Common myeloid progenitor, CD34-positive (primary cell): ENCODE results near the gene PITPNC1.

ENCODE experiments used
- CTCF ChIA-PET: fragments of 350-600 bp; sonication (Branson Sonifier 250); formaldehyde crosslinking; loops from one replicate; lab custom pipeline; 2021; ENCODE audit warnings: antibody characterized with exemption; lab: Charles Lee
- POLR2A ChIA-PET: fragments of 350-600 bp; sonication (Branson Sonifier 250); formaldehyde crosslinking; loops from one replicate; lab custom pipeline; 2021; ENCODE audit warnings: antibody characterized with exemption; lab: Charles Lee
- DNase-seq, 3 donors: peaks; one replicate each; pipeline versions ENCODE4 v3.0.0 to v3.0.0-alpha.2; 2013
- H3K27ac ChIP-seq, 2 experiments: 1 replicate in 1 of 2; 2 replicates in 1 of 2; pipeline ENCODE4 v1.7.0; 2013; ENCODE audit warnings: inconsistent platforms in 2 of 2, low read length in 2 of 2, mild to moderate bottlenecking in 2 of 2, low read depth in 1 of 2, moderate library complexity in 1 of 2; ENCODE audit not compliant: severe bottlenecking in 2 of 2, insufficient read depth in 1 of 2, poor library complexity in 1 of 2
- H3K27me3 ChIP-seq, 5 experiments: replicated peaks in 2 of 5; 1 replicate in 3 of 5; 2 replicates in 2 of 5; pipeline versions ENCODE4 v1.6.1 to v1.7.0; 2013; ENCODE audit warnings: low read length in 4 of 5, mild to moderate bottlenecking in 2 of 5, moderate library complexity in 2 of 5, inconsistent platforms in 1 of 5; ENCODE audit not compliant: insufficient read depth in 5 of 5, control insufficient read depth in 4 of 5
- H3K36me3 ChIP-seq, 4 experiments: 1 replicate in 2 of 4; 2 replicates in 2 of 4; pipeline versions ENCODE4 v1.6.1 to v1.7.0; 2013; ENCODE audit warnings: low read length in 3 of 4, control low read depth in 1 of 4, mild to moderate bottlenecking in 1 of 4; ENCODE audit not compliant: control insufficient read depth in 4 of 4, insufficient read depth in 4 of 4
- H3K4me1 ChIP-seq, 4 experiments: 1 replicate in 3 of 4; 2 replicates in 1 of 4; pipeline versions ENCODE4 v1.6.1 to v1.7.1; 2013; ENCODE audit warnings: low read length in 3 of 4, mild to moderate bottlenecking in 3 of 4, control low read depth in 1 of 4, inconsistent platforms in 1 of 4, moderate library complexity in 1 of 4; ENCODE audit not compliant: control insufficient read depth in 4 of 4, insufficient read depth in 4 of 4; ENCODE audit errors: control extremely low read depth in 1 of 4
- H3K4me3 ChIP-seq, 7 experiments: 1 replicate in 4 of 7; 2 replicates in 3 of 7; pipeline versions ENCODE4 v1.5.1 to v1.7.0; 2013; ENCODE audit warnings: mild to moderate bottlenecking in 7 of 7, low read length in 6 of 7, moderate library complexity in 6 of 7, inconsistent platforms in 2 of 7, low read depth in 2 of 7, control low read depth in 1 of 7; ENCODE audit not compliant: insufficient read depth in 4 of 7, control insufficient read depth in 1 of 7; ENCODE audit errors: extremely low read depth in 1 of 7
- H3K9me3 ChIP-seq, 5 experiments: 1 replicate in 4 of 5; 2 replicates in 1 of 5; pipeline versions ENCODE4 v1.6.1 to v1.7.1; 2013; ENCODE audit warnings: low read length in 4 of 5, mild to moderate bottlenecking in 2 of 5, inconsistent platforms in 1 of 5, low read depth in 1 of 5, moderate library complexity in 1 of 5; ENCODE audit not compliant: control insufficient read depth in 4 of 5, insufficient read depth in 2 of 5; ENCODE audit errors: control extremely low read depth in 1 of 5
- WGBS: methylation state at CpG from one replicate; pipeline ENCODE4 v1.1.5; 2013; ENCODE audit not compliant: insufficient coverage; 5-methylcytosine and 5-hydroxymethylcytosine counted together

PITPNC1 gene

DNA sequence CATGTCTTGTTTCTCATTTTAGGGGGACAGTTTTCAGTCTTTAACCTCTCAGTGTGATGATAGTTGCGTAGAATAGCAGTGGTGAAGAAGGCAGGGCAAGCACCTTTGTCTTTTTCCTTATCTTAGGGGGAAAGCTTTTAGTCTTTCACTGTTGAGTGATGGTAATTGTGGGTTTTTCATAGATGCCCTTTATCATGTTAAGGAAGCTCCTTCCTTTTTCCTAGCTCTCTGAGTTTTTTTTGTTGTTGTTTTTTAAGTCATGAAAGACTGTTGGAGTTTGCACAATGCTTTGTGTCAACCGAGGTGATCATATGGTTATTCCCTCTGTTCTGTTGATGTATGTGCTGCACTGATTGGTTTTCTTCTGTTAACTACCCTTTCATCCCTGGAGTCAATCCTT, 356.4 kb downstream of the PITPNC1 start:
- H3K27me3 ChIP-seq, result no peaks in the 10 kb centered on the region
- H3K9me3 ChIP-seq, result peaks cover 0 to 10% (median 3%) of the 10 kb centered on the region in 5 experiments
- WGBS, result 100% methylated on average over 1 of the region's 2 CpGs
- peaks cover 23 to 84% (median 62%) of the 10 kb centered on the region in 4 experiments for H3K36me3 ChIP-seq
- H3K4me3 ChIP-seq, result no peak overlapping the region
- peak in 1 of 3 donors; percentile 32 for DNase-seq
- ChIA-PET CTCF (interaction anchor here (1.6 kb wide), 1 partner anchor 8 kb away, joined by 4 read pairs; no protein-coding TSS in a partner anchor), POLR2A (interaction anchor here (0.8 kb wide), 1 partner anchor 14 kb away, joined by 4 read pairs; no protein-coding TSS in a partner anchor)
- no peak overlapping the region for H3K27ac ChIP-seq
- H3K4me1 ChIP-seq, result no peaks in the 10 kb centered on the region

DNA sequence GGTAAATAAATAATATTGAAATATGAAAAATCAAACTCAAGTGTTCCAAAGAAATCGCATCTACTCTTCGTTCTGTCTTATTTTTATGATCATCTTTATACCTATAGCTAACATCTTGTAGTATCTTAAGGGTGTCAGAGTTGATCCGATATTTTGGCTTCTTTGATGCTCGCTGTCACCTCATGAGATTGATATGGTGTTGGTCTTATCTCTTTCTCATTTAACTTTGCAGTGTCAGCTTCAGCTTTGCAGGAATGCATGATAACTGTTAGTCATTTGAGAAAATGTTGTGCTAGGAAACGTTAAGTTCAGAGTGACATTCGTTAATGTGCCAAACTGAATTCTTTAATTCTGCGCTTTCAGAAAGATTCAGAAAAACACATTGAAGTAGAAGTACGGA, 360.1 kb downstream of the PITPNC1 start:
- no peak overlapping the region for H3K27ac ChIP-seq
- WGBS, result 93% methylated on average over 5 of the region's 8 CpGs
- peaks cover 23 to 86% (median 59%) of the 10 kb centered on the region in 4 experiments for H3K36me3 ChIP-seq
- ChIA-PET CTCF (interaction anchor here (1.0 to 1.4 kb wide), 2 partner anchors 45 to 207 kb away, joined by 3 to 5 read pairs; no protein-coding TSS in a partner anchor), POLR2A (no interaction called here)
- no peak overlapping the region for H3K4me3 ChIP-seq
- H3K9me3 ChIP-seq, result no peaks in the 10 kb centered on the region
- DNase-seq, result no peak
- no peaks in the 10 kb centered on the region for H3K4me1 ChIP-seq
- H3K27me3 ChIP-seq, result no peaks in the 10 kb centered on the region

DNA sequence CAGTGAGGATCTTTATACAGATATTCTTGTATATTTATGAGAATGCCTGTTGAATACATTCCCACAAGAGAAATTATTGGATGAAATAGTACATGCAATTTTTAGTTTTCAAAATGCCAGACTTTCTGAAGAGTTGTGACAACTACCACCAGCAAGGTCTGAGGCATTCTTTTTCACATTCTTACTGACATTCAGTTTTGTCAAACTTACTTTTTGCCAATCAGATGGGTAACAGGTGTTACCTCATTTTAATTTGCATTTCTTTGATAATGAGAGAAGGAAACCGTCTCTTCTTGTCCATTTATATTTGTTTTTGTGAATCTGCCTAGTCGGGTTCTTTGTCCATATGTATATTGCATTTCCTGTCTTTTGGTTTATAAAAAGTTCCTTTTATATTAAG, 364.9 kb downstream of the PITPNC1 start:
- H3K27me3 ChIP-seq, result no peaks in the 10 kb centered on the region
- no peaks in the 10 kb centered on the region for H3K9me3 ChIP-seq
- peaks cover 4 to 10% (median 7%) of the 10 kb centered on the region in 4 experiments for H3K4me1 ChIP-seq
- ChIA-PET CTCF (no interaction called here), POLR2A (no interaction called here)
- WGBS, result no CpG with 5 or more reads among the region's 2 CpGs
- peak overlapping the region; percentile 3 to 25 for H3K27ac ChIP-seq
- H3K36me3 ChIP-seq, result peaks cover 25 to 81% (median 58%) of the 10 kb centered on the region in 4 experiments
- no peak for DNase-seq
- H3K4me3 ChIP-seq, result no peak overlapping the region
